Measurements from ENCODE around the gene KANSL1. TPM values are rescaled to one million over a fixed set of nuclear protein-coding genes. Genes with fewer than 3 reads are reported as not detected.
A peak's percentile ranks its signal among the peaks of the same experiment; 100 is the strongest.

KANSL1 gene
- total RNA-seq, 1 donor from 2014 or later: 78.5 TPM

GRCh38 chr17:45983614-45984310 is 209.5 kb downstream of the KANSL1 start:
- ATAC-seq (no peak), DNase-seq (no peak)
- intact Hi-C loops (cut with DNase I): no loop called here

DNA sequence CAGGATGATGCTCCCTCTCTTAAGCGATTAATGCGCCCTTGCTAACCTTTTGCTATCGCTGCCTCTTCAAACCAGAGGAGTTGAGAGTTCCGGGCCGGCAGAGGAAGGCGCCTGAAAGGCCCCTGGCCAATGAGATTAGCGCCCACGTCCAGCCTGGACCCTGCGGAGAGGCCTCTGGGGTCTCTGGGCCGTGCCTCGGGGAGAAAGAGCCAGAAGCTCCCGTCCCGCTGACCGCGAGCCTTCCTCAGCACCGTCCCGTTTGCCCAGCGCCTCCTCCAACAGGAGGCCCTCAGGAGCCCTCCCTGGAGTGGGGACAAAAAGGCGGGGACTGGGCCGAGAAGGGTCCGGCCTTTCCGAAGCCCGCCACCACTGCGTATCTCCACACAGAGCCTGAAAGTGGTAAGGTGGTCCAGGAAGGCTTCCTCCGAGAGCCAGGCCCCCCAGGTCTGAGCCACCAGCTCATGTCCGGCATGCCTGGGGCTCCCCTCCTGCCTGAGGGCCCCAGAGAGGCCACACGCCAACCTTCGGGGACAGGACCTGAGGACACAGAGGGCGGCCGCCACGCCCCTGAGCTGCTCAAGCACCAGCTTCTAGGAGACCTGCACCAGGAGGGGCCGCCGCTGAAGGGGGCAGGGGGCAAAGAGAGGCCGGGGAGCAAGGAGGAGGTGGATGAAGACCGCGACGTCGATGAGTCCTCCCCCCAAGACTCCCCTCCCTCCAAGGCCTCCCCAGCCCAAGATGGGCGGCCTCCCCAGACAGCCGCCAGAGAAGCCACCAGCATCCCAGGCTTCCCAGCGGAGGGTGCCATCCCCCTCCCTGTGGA is 210.2 kb downstream of the KANSL1 start:
- DNase-seq: no peak
- Histone ChIP-seq H3K27me3 (ENCODE audit: low read depth) (no peaks in the 10 kb centered on the region), H3K9me3 (no peaks in the 10 kb centered on the region), H3K4me1 (no peaks in the 10 kb centered on the region), H3K27ac (no peak overlapping the region), H3K4me3 (no peak overlapping the region), H3K36me3 (no peaks in the 10 kb centered on the region)
- intact Hi-C loops (cut with DNase I): no loop called here
- TF ChIP-seq CTCF (IDR thresholded peaks at IDR 0.05): no peak
- peak in 1 of 2 donors; percentile 11 for ATAC-seq

More at GRCh38 chr17:45983614-45984310, 209.5 kb downstream of the KANSL1 start:
- no peaks in the 10 kb centered on the region for H3K36me3 ChIP-seq
- TF ChIP-seq CTCF (IDR thresholded peaks at IDR 0.05): no peak
- H3K4me3 ChIP-seq: no peak overlapping the region
- no peak overlapping the region for H3K27ac ChIP-seq
- no peaks in the 10 kb centered on the region for H3K9me3 ChIP-seq
- no peaks in the 10 kb centered on the region for H3K4me1 ChIP-seq
- H3K27me3 ChIP-seq (ENCODE audit: low read depth): no peaks in the 10 kb centered on the region

- DNase-seq: no peak
- intact Hi-C loops (cut with DNase I): no loop called here
- Histone ChIP-seq H3K27ac (no peak overlapping the region), H3K9me3 (no peaks in the 10 kb centered on the region), H3K27me3 (ENCODE audit: low read depth) (no peaks in the 10 kb centered on the region), H3K4me1 (no peaks in the 10 kb centered on the region), H3K36me3 (no peaks in the 10 kb centered on the region), H3K4me3 (no peak overlapping the region)
- ATAC-seq: no peak
- no peak for TF ChIP-seq CTCF (IDR thresholded peaks at IDR 0.05)
Measured at GRCh38 chr17:45981306-45981705, 211.9 kb downstream of the KANSL1 start.

DNA sequence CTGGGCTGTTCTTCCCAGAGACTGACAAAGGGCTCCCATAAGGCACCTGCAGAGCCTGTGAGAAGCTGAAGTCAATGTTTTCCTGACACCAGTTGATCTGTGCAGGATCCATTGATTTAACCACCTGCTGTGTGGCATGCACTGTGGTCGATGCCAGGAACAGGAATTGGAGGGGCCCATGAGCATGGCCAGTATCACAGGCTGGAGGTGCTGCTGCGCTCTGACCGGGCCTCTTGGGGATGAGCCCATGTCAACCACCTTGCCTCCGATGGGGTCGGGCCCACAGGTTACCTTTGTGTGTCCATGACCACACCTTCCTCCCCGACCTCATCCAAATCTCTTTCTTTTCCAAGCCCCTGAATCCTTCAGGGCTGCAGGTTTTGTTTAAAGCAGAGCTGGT is 212.4 kb downstream of the KANSL1 start:
- H3K9me3 ChIP-seq: no peaks in the 10 kb centered on the region
- DNase-seq: no peak

More for the DNA sequence above, 212.4 kb downstream of the KANSL1 start:
- no peaks in the 10 kb centered on the region for H3K27me3 ChIP-seq (ENCODE audit: low read depth)
- no peak overlapping the region for H3K27ac ChIP-seq
- no peaks in the 10 kb centered on the region for H3K36me3 ChIP-seq
- no peak for ATAC-seq
- intact Hi-C loops (cut with DNase I): no loop called here
- TF ChIP-seq CTCF (IDR thresholded peaks at IDR 0.05): no peak
- H3K4me3 ChIP-seq: no peak overlapping the region
- no peaks in the 10 kb centered on the region for H3K4me1 ChIP-seq

Other genes with a start within 250 kb of the KANSL1 start
- gene STH, start 194.2 kb downstream of the KANSL1 start, total RNA-seq: not detected
- 3.3 TPM for gene LRRC37A, start 101.7 kb upstream of the KANSL1 start, total RNA-seq
- 29.3 TPM for gene ARL17B, start 168.3 kb upstream of the KANSL1 start, total RNA-seq